ENCODE measurements around the gene HOXA13. TPM values are rescaled to one million over a fixed set of nuclear protein-coding genes. Genes with fewer than 3 reads are reported as not detected.

HOXA13 gene
- total RNA-seq, 1 experiment from 2014 or later = not detected

GRCh38 chr7:27185013-27185853 lies 14.7 kb downstream of the HOXA13 start, which contains the start of gene HOXA11:
Gene HOXA11 (minus strand): TSS chr7:27185232. CDS start chr7:27185144, 88 bp downstream.
- Histone ChIP-seq H3K36me3 (replicated peaks; ENCODE audit: control insufficient read depth, insufficient read depth, low read length) (no peaks in the 10 kb centered on the region), H3K27me3 (ENCODE audit: control insufficient read depth, insufficient read depth, low read length) (peaks cover 100% of the 10 kb centered on the region), H3K4me3 (ENCODE audit: insufficient read depth, low read depth, low read length) (no peak within 1 kb of the TSS)
- peak; percentile 76 for DNase-seq

- DNase-seq = peak; percentile 81
- Histone ChIP-seq H3K27me3 (ENCODE audit: control insufficient read depth, insufficient read depth, low read length) (peaks cover 100% of the 10 kb centered on the region), H3K36me3 (replicated peaks; ENCODE audit: control insufficient read depth, insufficient read depth, low read length) (no peaks in the 10 kb centered on the region), H3K4me3 (ENCODE audit: insufficient read depth, low read depth, low read length) (no peak overlapping the region)
Observed at GRCh38 chr7:27184337-27185012, 15.4 kb downstream of the HOXA13 start.

GRCh38 chr7:27183682-27184336 lies 16.1 kb downstream of the HOXA13 start:
- Histone ChIP-seq H3K4me3 (ENCODE audit: insufficient read depth, low read depth, low read length) (no peak overlapping the region), H3K27me3 (ENCODE audit: control insufficient read depth, insufficient read depth, low read length) (peaks cover 100% of the 10 kb centered on the region), H3K36me3 (replicated peaks; ENCODE audit: control insufficient read depth, insufficient read depth, low read length) (no peaks in the 10 kb centered on the region)
- DNase-seq = peak; percentile 77

GRCh38 chr7:27182861-27183681 lies 16.8 kb downstream of the HOXA13 start:
- Histone ChIP-seq H3K36me3 (replicated peaks; ENCODE audit: control insufficient read depth, insufficient read depth, low read length) (no peaks in the 10 kb centered on the region), H3K27me3 (ENCODE audit: control insufficient read depth, insufficient read depth, low read length) (peaks cover 100% of the 10 kb centered on the region), H3K4me3 (ENCODE audit: insufficient read depth, low read depth, low read length) (no peak overlapping the region)
- DNase-seq = peak; percentile 89

GRCh38 chr7:27182285-27182841 lies 17.5 kb downstream of the HOXA13 start:
- Histone ChIP-seq H3K4me3 (ENCODE audit: insufficient read depth, low read depth, low read length) (no peak overlapping the region), H3K36me3 (replicated peaks; ENCODE audit: control insufficient read depth, insufficient read depth, low read length) (no peaks in the 10 kb centered on the region), H3K27me3 (ENCODE audit: control insufficient read depth, insufficient read depth, low read length) (peaks cover 100% of the 10 kb centered on the region)
- peak; percentile 42 for DNase-seq

- Histone ChIP-seq H3K4me3 (ENCODE audit: insufficient read depth, low read depth, low read length) (no peak overlapping the region), H3K27me3 (ENCODE audit: control insufficient read depth, insufficient read depth, low read length) (peaks cover 100% of the 10 kb centered on the region), H3K36me3 (replicated peaks; ENCODE audit: control insufficient read depth, insufficient read depth, low read length) (no peaks in the 10 kb centered on the region)
- DNase-seq = peak; percentile 25
Observed at GRCh38 chr7:27181795-27182275, 18.1 kb downstream of the HOXA13 start.

- H3K27me3 ChIP-seq (ENCODE audit: control insufficient read depth, insufficient read depth, low read length) = peaks cover 100% of the 10 kb centered on the region
- DNase-seq = peak; percentile 49
- H3K4me3 ChIP-seq (ENCODE audit: insufficient read depth, low read depth, low read length) = no peak overlapping the region
- H3K36me3 ChIP-seq (replicated peaks; ENCODE audit: control insufficient read depth, insufficient read depth, low read length) = no peaks in the 10 kb centered on the region
Observed at GRCh38 chr7:27180431-27181420, 19.2 kb downstream of the HOXA13 start.

- Histone ChIP-seq H3K36me3 (replicated peaks; ENCODE audit: control insufficient read depth, insufficient read depth, low read length) (no peaks in the 10 kb centered on the region), H3K27me3 (ENCODE audit: control insufficient read depth, insufficient read depth, low read length) (peaks cover 100% of the 10 kb centered on the region), H3K4me3 (ENCODE audit: insufficient read depth, low read depth, low read length) (no peak overlapping the region)
- DNase-seq = peak; percentile 97
Observed at GRCh38 chr7:27179503-27180430, 20.1 kb downstream of the HOXA13 start.

- Histone ChIP-seq H3K27me3 (ENCODE audit: control insufficient read depth, insufficient read depth, low read length) (peaks cover 100% of the 10 kb centered on the region), H3K36me3 (replicated peaks; ENCODE audit: control insufficient read depth, insufficient read depth, low read length) (no peaks in the 10 kb centered on the region), H3K4me3 (ENCODE audit: insufficient read depth, low read depth, low read length) (no peak overlapping the region)
- DNase-seq = peak; percentile 57
Observed at GRCh38 chr7:27179030-27179429, 20.9 kb downstream of the HOXA13 start.

GRCh38 chr7:27178366-27178765 lies 21.5 kb downstream of the HOXA13 start:
- Histone ChIP-seq H3K4me3 (ENCODE audit: insufficient read depth, low read depth, low read length) (no peak overlapping the region), H3K36me3 (replicated peaks; ENCODE audit: control insufficient read depth, insufficient read depth, low read length) (no peaks in the 10 kb centered on the region), H3K27me3 (ENCODE audit: control insufficient read depth, insufficient read depth, low read length) (peaks cover 100% of the 10 kb centered on the region)
- DNase-seq = peak; percentile 39

- Histone ChIP-seq H3K4me3 (ENCODE audit: insufficient read depth, low read depth, low read length) (no peak overlapping the region), H3K36me3 (replicated peaks; ENCODE audit: control insufficient read depth, insufficient read depth, low read length) (no peaks in the 10 kb centered on the region), H3K27me3 (ENCODE audit: control insufficient read depth, insufficient read depth, low read length) (peaks cover 100% of the 10 kb centered on the region)
- DNase-seq = peak; percentile 33
Observed at GRCh38 chr7:27177795-27178320, 22.0 kb downstream of the HOXA13 start.

Data from H7 (cell line).